NOMO-1 (cell line): ENCODE measurements around the gene MT2A.

Source experiments
- DNase-seq, 2 experiments: peaks; one replicate each; lab custom pipeline; 2025; ENCODE audit not compliant: unreplicated experiment in 2 of 2; lab: John Stamatoyannopoulos, UW

The MT2A gene

DNA sequence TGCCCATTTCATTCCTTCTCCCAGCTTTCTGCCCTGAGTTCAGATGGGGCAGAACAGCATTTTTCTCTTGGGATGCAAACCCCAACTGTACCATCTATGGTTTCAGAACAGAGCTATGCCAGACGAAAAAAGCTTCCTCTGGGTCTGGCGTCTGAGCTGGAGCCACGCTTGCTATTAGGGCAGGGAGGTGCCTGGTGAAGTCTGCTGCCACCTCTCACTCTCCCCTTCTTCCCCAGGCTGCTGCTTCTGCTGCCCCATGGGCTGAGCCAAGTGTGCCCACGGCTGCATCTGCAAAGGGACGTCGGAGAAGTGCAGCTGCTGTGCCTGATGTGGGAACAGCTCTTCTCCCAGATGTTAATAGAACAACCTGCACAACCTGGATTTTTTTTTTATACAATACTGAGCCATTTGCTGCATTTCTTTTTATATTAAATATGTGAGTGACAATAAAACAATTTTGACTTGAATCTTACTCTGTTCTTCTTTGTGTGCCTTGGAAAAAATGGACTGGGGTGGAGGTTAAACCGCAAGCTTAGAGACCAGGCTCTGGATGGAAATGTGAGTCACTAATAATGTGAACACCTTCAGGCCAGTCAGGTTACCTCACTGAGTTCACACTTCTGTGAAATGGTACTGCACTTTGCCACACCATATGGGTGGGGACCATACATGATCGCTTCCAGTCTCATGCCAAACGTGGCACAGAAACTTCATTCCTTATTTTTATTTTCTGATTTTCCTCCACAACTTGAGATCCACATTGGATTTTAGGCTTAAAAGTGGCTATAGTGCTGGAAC lies 28.4 kb downstream of the MT2A start:
- DNase-seq: no peak

GRCh38 chr16:56637814-56638750 lies 29.7 kb downstream of the MT2A start, which contains the start of gene MT1A:
Gene MT1A, plus strand, starts transcription at chr16:56638666. Its CDS starts 73 bp downstream, at chr16:56638739.
- DNase-seq: peak; percentile 11 to 12

GRCh38 chr16:56639045-56639444 lies 30.7 kb downstream of the MT2A start:
- no peak for DNase-seq

DNA sequence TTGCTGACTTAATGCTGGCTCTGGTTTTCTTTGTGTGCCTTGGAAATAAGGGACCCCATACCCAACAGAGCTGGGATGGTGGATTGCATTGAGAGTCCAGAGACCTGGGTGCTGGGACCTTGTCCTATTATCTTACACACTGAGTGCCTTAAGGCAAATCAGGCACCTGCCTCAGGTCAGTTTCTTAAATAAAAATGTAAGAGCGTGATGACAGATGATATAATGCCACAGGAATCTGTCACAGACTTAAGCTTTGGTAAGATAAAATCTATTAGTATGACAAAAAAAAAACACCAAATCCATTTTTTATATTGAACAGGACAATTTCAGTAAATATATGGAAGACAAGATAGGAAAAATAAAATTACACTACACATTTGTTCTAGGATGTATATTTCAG lies 31.7 kb downstream of the MT2A start:
- no peak for DNase-seq

GRCh38 chr16:56641166-56641565 lies 32.8 kb downstream of the MT2A start:
- no peak for DNase-seq

DNA sequence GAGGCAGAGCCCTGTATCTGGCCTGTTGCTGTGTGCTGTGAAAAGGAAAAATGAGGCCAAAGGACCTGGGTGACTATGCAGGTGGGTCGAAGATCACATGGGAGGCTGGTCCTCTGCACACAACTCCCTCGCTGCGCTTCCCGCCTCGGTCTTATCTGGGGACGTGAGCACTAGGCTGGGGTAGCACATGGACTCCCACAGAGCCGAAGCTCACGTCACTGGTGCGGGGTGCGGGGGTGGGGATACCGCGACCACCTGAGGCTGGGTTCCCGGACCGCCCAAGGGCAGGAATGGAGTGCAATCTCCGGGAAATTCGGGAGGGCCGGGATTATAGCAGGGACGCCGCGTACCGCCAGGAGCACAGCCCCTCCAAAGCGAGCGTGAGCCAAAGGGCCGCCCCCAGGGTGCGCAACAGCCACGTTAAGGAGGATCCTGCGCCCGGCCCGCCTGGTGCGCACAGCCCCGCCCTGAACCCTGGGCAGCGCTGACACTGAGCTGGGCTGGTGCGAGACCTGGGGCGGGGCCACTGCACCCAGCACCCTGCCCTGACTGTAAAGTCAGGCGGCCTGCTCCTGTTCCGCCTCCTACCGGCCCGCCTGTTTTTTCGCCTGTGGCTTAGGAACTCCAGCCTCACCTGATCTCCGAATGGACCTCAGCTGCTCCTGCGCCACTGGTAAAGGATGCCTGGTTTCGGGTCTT lies 34.8 kb downstream of the MT2A start:
- peak; percentile 82 to 89 for DNase-seq

DNA sequence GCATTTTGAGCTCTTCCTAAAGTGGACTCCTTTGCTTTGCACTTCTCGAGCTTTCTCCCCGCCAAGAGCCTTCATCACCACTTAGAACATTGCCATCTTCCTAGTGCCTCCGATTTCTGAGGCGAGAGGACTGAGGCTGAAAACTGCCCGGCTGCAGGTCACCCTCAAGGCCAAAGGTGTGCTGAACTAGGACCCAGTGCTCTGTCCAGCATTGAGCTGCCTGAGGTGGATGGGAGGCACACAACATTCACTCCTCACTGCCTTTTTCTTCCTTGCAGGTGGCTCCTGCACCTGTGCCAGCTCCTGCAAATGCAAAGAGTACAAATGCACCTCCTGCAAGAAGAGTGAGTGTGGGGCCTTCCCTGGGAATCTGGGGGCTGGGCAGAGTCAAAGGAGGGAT lies 35.4 kb downstream of the MT2A start:
- DNase-seq: no peak

DNA sequence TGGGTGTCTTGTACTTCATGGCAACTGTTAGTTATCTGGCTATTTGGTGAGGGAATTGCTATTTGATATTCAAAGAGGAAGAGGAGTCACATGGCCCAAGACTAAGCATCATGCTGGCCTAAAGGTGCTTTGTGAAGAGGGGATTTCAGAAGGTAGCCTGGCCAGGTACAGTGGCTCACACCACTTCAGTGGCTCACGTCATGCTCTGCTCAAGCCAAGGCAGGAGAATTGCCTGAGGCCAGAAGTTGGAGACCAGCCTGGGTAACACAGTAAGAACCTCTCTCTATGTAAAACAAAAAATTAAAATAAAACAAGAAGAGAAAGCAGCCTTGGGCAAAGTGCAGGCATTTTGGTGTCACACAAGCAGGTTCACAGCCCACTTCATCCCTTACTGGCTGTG lies 36.9 kb downstream of the MT2A start:
- no peak for DNase-seq

GRCh38 chr16:56645838-56646237 lies 37.5 kb downstream of the MT2A start:
- no peak for DNase-seq

- DNase-seq: no peak
These were observed 39.5 kb downstream of the MT2A start for GRCh38 chr16:56647641-56648431.

DNA sequence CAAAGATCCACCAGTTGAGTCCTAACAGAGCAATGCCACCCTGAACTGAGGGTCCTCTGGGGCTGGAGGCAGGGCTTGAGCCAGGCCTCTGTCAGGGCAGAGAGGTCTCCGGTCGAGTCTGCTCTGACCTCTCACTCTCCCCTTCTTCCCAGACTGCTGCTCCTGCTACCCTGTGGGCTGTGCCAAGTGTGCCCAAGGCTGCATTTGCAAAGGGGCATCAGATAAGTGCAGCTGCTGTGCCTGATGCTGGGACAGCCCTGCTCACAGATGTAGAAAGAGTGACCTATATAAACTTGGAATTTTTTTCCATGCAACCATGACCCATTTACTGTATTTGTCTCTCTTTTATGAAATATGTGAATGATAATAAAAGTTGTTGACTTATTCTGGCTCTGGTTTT lies 40.9 kb downstream of the MT2A start:
- DNase-seq: no peak

DNA sequence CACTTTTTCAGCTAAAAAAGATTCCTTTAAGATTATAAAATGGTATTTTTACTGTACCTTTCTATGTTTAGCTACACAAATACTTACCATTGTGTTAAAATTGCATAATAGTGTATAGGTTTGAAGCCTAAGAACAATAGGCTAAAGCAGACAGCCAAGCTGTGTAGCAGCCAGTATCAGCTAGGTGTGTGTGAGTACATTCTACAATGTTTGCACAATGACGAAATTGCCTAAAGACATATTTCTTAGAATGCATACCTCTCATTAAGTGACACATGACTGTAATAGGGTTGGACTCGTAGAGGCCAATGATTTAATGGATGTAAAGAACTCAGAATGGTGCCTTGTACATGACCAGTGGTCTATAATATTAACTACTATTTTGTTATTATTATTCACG lies 41.4 kb downstream of the MT2A start:
- no peak for DNase-seq

DNA sequence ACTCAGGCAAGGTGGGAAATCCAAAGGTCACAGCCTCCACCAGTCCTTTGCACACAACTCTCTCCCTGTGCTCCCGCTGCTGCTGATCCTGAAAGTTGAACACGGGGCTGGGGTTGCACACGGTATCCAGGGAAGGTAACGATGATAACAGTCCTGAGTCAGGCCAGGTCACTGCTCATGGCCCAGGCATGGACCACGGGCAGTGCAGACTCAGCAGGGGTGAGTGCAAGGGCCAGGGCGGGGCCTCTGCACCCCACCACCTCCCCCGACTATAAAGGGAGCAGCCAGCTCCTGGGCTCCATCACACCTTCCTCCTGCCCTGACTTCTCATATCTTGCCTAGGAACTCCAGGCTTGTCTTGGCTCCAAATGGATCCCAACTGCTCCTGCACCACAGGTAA lies 43.2 kb downstream of the MT2A start, which contains the start of gene MT1B:
MT1B (plus strand) TSS at position 301 of the 400 bp plus-strand sequence; CDS start at position 369, 68 bp downstream.
- DNase-seq: no peak

- DNase-seq: no peak
These were observed 44.2 kb downstream of the MT2A start for GRCh38 chr16:56652600-56652999.

- no peak for DNase-seq
These were observed 44.8 kb downstream of the MT2A start for GRCh38 chr16:56653218-56653617.

DNA sequence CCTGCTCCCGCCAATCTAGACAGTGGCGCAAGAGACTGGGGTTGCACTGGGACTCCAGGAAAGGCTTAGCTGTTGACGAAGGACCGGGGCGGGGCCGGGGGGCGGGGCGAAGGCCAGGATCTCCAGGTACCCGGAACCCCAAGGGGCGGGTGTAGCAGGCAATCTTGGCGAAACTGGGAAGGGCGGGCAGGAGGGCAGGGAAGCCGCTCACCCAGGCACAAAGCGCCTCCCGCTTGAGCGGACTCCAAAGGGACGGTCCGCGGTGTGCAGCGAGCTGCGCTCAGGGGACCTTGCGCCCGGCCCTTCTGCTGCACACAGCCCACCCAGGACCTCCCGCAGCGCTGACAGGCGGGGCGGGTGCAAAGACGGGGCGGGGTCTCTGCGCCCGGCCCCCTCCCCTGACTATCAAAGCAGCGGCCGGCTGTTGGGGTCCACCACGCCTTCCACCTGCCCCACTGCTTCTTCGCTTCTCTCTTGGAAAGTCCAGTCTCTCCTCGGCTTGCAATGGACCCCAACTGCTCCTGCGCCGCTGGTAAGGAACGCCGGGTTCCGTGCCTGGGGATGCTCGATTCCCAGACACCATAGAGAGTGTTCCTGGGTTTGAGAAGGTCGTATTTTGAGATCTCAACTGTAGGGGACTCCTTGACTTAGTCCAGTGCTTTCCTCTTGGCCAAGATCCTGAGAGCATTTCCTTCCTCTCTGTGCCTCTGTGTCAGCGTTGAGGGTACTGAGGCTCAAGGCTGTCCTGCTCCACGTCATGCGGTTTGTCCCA lies 49.4 kb downstream of the MT2A start, which contains the start of gene MT1F:
MT1F (plus strand) TSS at position 405 of the 772 bp plus-strand sequence; CDS start at position 505, 100 bp downstream.
- DNase-seq: peak; percentile 80 to 85

- DNase-seq: no peak
These were observed 50.0 kb downstream of the MT2A start for GRCh38 chr16:56658327-56658875.
